Measurements from ENCODE around the gene ITGB1BP1. TPM values are rescaled to one million over a fixed set of nuclear protein-coding genes. Genes with fewer than 3 reads are reported as not detected.

Gene ITGB1BP1
- total RNA-seq, 2 experiments from 2014 or later, result 54.0 to 102 TPM

DNA sequence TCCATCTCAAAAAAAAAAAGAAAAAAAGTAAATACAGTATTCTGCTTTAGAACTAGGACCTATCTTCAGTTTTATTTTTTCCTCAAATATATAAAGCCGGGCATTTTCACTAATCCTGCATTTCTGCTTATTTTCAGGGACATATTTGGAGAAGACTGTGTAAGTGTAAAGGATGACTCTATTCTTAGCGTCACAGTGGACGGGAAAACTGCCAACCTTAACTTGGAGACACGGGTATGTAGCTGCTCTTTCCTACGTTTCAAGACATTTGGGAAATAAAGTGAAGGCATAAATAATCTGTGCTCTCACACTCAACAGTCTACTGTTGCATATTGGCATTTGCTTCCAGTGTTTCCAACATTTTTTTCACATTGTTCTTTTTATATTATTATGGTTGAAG lies 47.9 kb upstream of the ITGB1BP1 start:
- BruUV-seq (replicated peaks), result no TSS peak
- Histone ChIP-seq H3K27ac (ENCODE audit: low read depth, low read length, poor library complexity, severe bottlenecking) (no peak overlapping the region), H2AFZ (ENCODE audit: low read length) (no peak overlapping the region), H4K20me1 (ENCODE audit: insufficient read depth, low read length) (no peaks in the 10 kb centered on the region), H3K4me1 (ENCODE audit: insufficient read depth, low read length, poor library complexity, severe bottlenecking) (no peaks in the 10 kb centered on the region), H3K36me3 (ENCODE audit: insufficient read depth, low read length) (peaks cover 70% of the 10 kb centered on the region), H3K4me2 (ENCODE audit: low read length) (no peak overlapping the region), H3K9me3 (ENCODE audit: low read length) (no peaks in the 10 kb centered on the region), H3K4me3 (ENCODE audit: low read depth, low read length, poor library complexity, severe bottlenecking) (no peak overlapping the region), H3K9me2 (ENCODE audit: insufficient read depth, low read length) (no peaks in the 10 kb centered on the region), H3K79me2 (ENCODE audit: insufficient read depth, low read depth, low read length) (no peaks in the 10 kb centered on the region)
- TF ChIP-seq, protein P1, sequence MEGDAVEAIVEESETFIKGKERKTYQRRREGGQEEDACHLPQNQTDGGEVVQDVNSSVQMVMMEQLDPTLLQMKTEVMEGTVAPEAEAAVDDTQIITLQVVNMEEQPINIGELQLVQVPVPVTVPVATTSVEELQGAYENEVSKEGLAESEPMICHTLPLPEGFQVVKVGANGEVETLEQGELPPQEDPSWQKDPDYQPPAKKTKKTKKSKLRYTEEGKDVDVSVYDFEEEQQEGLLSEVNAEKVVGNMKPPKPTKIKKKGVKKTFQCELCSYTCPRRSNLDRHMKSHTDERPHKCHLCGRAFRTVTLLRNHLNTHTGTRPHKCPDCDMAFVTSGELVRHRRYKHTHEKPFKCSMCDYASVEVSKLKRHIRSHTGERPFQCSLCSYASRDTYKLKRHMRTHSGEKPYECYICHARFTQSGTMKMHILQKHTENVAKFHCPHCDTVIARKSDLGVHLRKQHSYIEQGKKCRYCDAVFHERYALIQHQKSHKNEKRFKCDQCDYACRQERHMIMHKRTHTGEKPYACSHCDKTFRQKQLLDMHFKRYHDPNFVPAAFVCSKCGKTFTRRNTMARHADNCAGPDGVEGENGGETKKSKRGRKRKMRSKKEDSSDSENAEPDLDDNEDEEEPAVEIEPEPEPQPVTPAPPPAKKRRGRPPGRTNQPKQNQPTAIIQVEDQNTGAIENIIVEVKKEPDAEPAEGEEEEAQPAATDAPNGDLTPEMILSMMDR (conservative IDR thresholded peaks at IDR 0.05; ENCODE audit: low read length), result no peak
- TF ChIP-seq EZH2phosphoT487 (IDR thresholded peaks at IDR 0.05; ENCODE audit: borderline replicate concordance, low read depth, low read length), result no peak
- POLR2A ChIA-PET, result interaction anchor here (0.6 to 2.2 kb wide), 4 partner anchors 14 to 896 kb away, joined by 3 to 8 read pairs (median 4); no protein-coding TSS in a partner anchor
- intact Hi-C loops (cut with micrococcal nuclease; ENCODE audit: unreplicated experiment), result no loop called here
- CTCF ChIA-PET (ENCODE audit: unreplicated experiment), result no interaction called here
- DNase-seq (ENCODE audit: low spot score), result no peak

DNA sequence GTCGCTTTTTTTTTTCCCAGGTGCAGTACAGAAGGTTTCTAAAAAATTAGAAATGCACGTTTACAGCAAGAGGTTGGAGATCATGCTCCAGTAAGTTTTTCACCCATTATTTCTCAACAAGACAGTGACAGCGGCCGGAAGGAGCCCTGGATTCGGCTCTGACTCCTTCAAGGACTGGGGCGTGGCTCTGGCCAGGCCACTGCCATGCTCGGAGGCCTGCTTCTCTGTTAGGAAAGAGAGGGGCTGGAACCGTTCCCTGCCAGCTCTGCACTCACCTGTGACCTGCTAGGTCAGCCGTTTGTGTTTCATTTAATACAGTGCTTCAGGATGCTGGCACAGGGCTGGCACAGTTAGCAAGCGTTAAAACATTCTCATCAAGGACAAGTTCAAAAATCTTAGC lies 44.4 kb upstream of the ITGB1BP1 start:
- BruUV-seq (replicated peaks), result no TSS peak
- no peak for TF ChIP-seq EZH2phosphoT487 (IDR thresholded peaks at IDR 0.05; ENCODE audit: borderline replicate concordance, low read depth, low read length)
- TF ChIP-seq, protein P1 (conservative IDR thresholded peaks at IDR 0.05; ENCODE audit: low read length), result no peak
- H3K4me2 ChIP-seq (ENCODE audit: low read length), result no peak overlapping the region
- CTCF ChIA-PET (ENCODE audit: unreplicated experiment), result interaction anchor here (0.6 kb wide), 1 partner anchor 52 kb away, joined by 3 read pairs; no protein-coding TSS in a partner anchor
- H4K20me1 ChIP-seq (ENCODE audit: insufficient read depth, low read length), result no peaks in the 10 kb centered on the region
- no peaks in the 10 kb centered on the region for H3K9me3 ChIP-seq (ENCODE audit: low read length)
- no peak overlapping the region for H2AFZ ChIP-seq (ENCODE audit: low read length)
- DNase-seq (ENCODE audit: low spot score), result no peak
- intact Hi-C loops (cut with micrococcal nuclease; ENCODE audit: unreplicated experiment), result no loop called here
- POLR2A ChIA-PET, result interaction anchor here (0.7 kb wide), 1 partner anchor 1455 kb away, joined by 3 read pairs; no protein-coding TSS in a partner anchor
- peaks cover 19% of the 10 kb centered on the region for H3K4me1 ChIP-seq (ENCODE audit: insufficient read depth, low read length, poor library complexity, severe bottlenecking)
- H3K79me2 ChIP-seq (ENCODE audit: insufficient read depth, low read depth, low read length), result no peaks in the 10 kb centered on the region
- no peaks in the 10 kb centered on the region for H3K9me2 ChIP-seq (ENCODE audit: insufficient read depth, low read length)
- H3K4me3 ChIP-seq (ENCODE audit: low read depth, low read length, poor library complexity, severe bottlenecking), result no peak overlapping the region
- H3K27ac ChIP-seq (ENCODE audit: low read depth, low read length, poor library complexity, severe bottlenecking), result no peak overlapping the region
- peaks cover 87% of the 10 kb centered on the region for H3K36me3 ChIP-seq (ENCODE audit: insufficient read depth, low read length)

DNA sequence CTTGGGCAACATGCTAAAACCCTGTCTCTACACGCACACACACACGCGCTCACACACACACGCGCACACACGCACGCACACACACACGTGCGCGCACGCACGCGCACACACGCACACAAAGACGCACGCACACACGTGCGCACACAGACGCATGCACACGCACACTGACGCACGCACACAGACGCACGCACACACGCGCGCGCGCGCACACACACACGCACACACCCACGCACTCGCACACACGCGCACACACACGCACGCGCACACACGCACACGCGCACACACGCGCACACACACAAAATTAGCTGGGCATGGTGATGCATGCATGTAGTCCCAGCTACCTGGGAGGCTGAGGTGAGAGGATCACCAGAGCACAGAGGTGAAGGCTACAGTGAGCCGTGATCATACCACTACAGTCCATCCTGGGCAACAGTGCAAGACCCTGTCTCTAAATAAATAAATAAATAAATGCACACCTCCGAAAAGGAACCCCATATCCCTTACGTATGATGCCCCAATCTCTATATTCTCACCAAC lies 42.9 kb upstream of the ITGB1BP1 start:
- Histone ChIP-seq H3K4me3 (ENCODE audit: low read depth, low read length, poor library complexity, severe bottlenecking) (no peak overlapping the region), H3K79me2 (ENCODE audit: insufficient read depth, low read depth, low read length) (no peaks in the 10 kb centered on the region), H3K4me2 (ENCODE audit: low read length) (no peak overlapping the region), H4K20me1 (ENCODE audit: insufficient read depth, low read length) (no peaks in the 10 kb centered on the region), H2AFZ (ENCODE audit: low read length) (no peak overlapping the region), H3K9me3 (ENCODE audit: low read length) (no peaks in the 10 kb centered on the region), H3K27ac (ENCODE audit: low read depth, low read length, poor library complexity, severe bottlenecking) (no peak overlapping the region), H3K9me2 (ENCODE audit: insufficient read depth, low read length) (no peaks in the 10 kb centered on the region), H3K36me3 (ENCODE audit: insufficient read depth, low read length) (peaks cover 86% of the 10 kb centered on the region), H3K4me1 (ENCODE audit: insufficient read depth, low read length, poor library complexity, severe bottlenecking) (peaks cover 19% of the 10 kb centered on the region)
- ChIA-PET POLR2A (no interaction called here), CTCF (ENCODE audit: unreplicated experiment) (no interaction called here)
- TF ChIP-seq, protein P1 (conservative IDR thresholded peaks at IDR 0.05; ENCODE audit: low read length), result no peak
- no peak for TF ChIP-seq EZH2phosphoT487 (IDR thresholded peaks at IDR 0.05; ENCODE audit: borderline replicate concordance, low read depth, low read length)
- intact Hi-C loops (cut with micrococcal nuclease; ENCODE audit: unreplicated experiment), result no loop called here
- no peak for DNase-seq (ENCODE audit: low spot score)
- no TSS peak for BruUV-seq (replicated peaks)

Data from OCI-LY7 (cell line).